H9 (cell line): ENCODE measurements around the gene GPRASP2. TPM values are rescaled to one million over a fixed set of nuclear protein-coding genes. Genes with fewer than 3 reads are reported as not detected.

Experiments
- DNase-seq: peaks from one replicate; pipeline ENCODE4 v3.0.0-alpha.2; 2017
- H2AFZ ChIP-seq: one replicate; pipeline ENCODE4 v1.6.1; 2013; ENCODE audit warnings: mild to moderate bottlenecking, low read length, control low read depth, moderate library complexity
- H2AK5ac ChIP-seq: 2 replicates; pipeline ENCODE4 v1.6.1; 2013; ENCODE audit warnings: low read length, control low read depth, mixed read lengths; ENCODE audit not compliant: insufficient read length
- H2BK120ac ChIP-seq: one replicate; pipeline ENCODE4 v1.6.1; 2013; ENCODE audit warnings: low read depth, mild to moderate bottlenecking, low read length, control low read depth, inconsistent platforms; ENCODE audit not compliant: poor library complexity, severe bottlenecking
- H2BK12ac ChIP-seq: 2 replicates; pipeline ENCODE4 v1.6.1; 2013; ENCODE audit warnings: low read length, control low read depth, mixed read lengths, low read depth; ENCODE audit not compliant: insufficient read length
- H2BK15ac ChIP-seq: 2 replicates; pipeline ENCODE4 v1.6.1; 2013; ENCODE audit warnings: low read depth, low read length, control low read depth
- H2BK20ac ChIP-seq: one replicate; pipeline ENCODE4 v1.6.1; 2013; ENCODE audit warnings: low read depth, mild to moderate bottlenecking, low read length, control low read depth, inconsistent platforms; ENCODE audit not compliant: poor library complexity, severe bottlenecking
- H2BK5ac ChIP-seq: 2 replicates; pipeline ENCODE4 v1.6.1; 2013; ENCODE audit warnings: low read length, control low read depth, mixed read lengths; ENCODE audit not compliant: insufficient read length
- H3K14ac ChIP-seq: 2 replicates; pipeline ENCODE4 v1.6.1; 2013; ENCODE audit warnings: low read length, control low read depth; ENCODE audit not compliant: insufficient read depth
- H3K18ac ChIP-seq: 2 replicates; pipeline ENCODE4 v1.6.1; 2013; ENCODE audit warnings: low read depth, mild to moderate bottlenecking, mixed read lengths, low read length, control low read depth; ENCODE audit not compliant: insufficient read length
- H3K23ac ChIP-seq: 2 replicates; pipeline ENCODE4 v1.6.1; 2013; ENCODE audit warnings: low read length, control low read depth, mixed read lengths, low read depth; ENCODE audit not compliant: insufficient read length
- H3K23me2 ChIP-seq: 2 replicates; pipeline ENCODE4 v1.6.1; 2013; ENCODE audit warnings: low read depth, mild to moderate bottlenecking, mixed read lengths, low read length, control low read depth; ENCODE audit not compliant: insufficient read length, poor library complexity, severe bottlenecking
- H3K27ac ChIP-seq: 2 replicates; pipeline ENCODE4 v1.5.1; 2013; ENCODE audit warnings: low read length, control low read depth, mixed read lengths, low read depth; ENCODE audit not compliant: insufficient read length
- H3K27me3 ChIP-seq: 2 replicates; pipeline ENCODE4 v1.6.1; 2013; ENCODE audit warnings: low read length, control low read depth, inconsistent platforms; ENCODE audit not compliant: insufficient read depth
- H3K4ac ChIP-seq: 2 replicates; pipeline ENCODE4 v1.6.1; 2013; ENCODE audit warnings: low read depth, mild to moderate bottlenecking, control low read depth, inconsistent platforms, low read length, moderate library complexity
- H3K4me1 ChIP-seq: 2 replicates; pipeline ENCODE4 v1.6.1; 2013; ENCODE audit warnings: low read length, control low read depth, inconsistent platforms; ENCODE audit not compliant: insufficient read depth
- H3K4me2 ChIP-seq: 2 replicates; pipeline ENCODE4 v1.6.1; 2013; ENCODE audit warnings: low read length, control low read depth, mixed read lengths; ENCODE audit not compliant: insufficient read length, insufficient read depth
- H3K56ac ChIP-seq: 2 replicates; pipeline ENCODE4 v1.6.1; 2013; ENCODE audit warnings: low read depth, mild to moderate bottlenecking, mixed read lengths, low read length, control low read depth; ENCODE audit not compliant: insufficient read length
- H3K79me1 ChIP-seq: 2 replicates; pipeline ENCODE4 v1.6.1; 2013; ENCODE audit warnings: low read depth, mild to moderate bottlenecking, moderate library complexity, low read length, control low read depth, inconsistent platforms; ENCODE audit not compliant: insufficient read depth, poor library complexity, severe bottlenecking
- H3K79me2 ChIP-seq: 2 replicates; pipeline ENCODE4 v1.6.1; 2013; ENCODE audit warnings: low read length, control low read depth, inconsistent platforms; ENCODE audit not compliant: insufficient read depth
- H3K9ac ChIP-seq: 2 replicates; pipeline ENCODE4 v1.6.1; 2013; ENCODE audit warnings: low read length, control low read depth, mixed read lengths; ENCODE audit not compliant: insufficient read length; ENCODE audit errors: extremely low read depth
- H3K9me3 ChIP-seq: one replicate; pipeline ENCODE4 v1.6.1; 2013; ENCODE audit warnings: low read depth, low read length, inconsistent platforms; ENCODE audit not compliant: control insufficient read depth
- H3T11ph ChIP-seq: one replicate; pipeline ENCODE4 v1.6.1; 2013; ENCODE audit warnings: mild to moderate bottlenecking, low read length, control low read depth, inconsistent platforms
- H4K20me1 ChIP-seq: one replicate; pipeline ENCODE4 v1.6.1; 2013; ENCODE audit not compliant: control insufficient read depth, insufficient read length, insufficient read depth
- H4K5ac ChIP-seq: 2 replicates; pipeline ENCODE4 v1.6.1; 2013; ENCODE audit warnings: low read depth, mild to moderate bottlenecking, mixed read lengths, low read length, control low read depth; ENCODE audit not compliant: insufficient read length
- H4K8ac ChIP-seq: replicated peaks from 2 replicates; pipeline ENCODE4 v1.6.1; 2013; ENCODE audit warnings: low read length, control low read depth, mixed read lengths, low read depth; ENCODE audit not compliant: insufficient read length
- H4K91ac ChIP-seq: 2 replicates; pipeline ENCODE4 v1.6.1; 2013; ENCODE audit warnings: low read depth, mild to moderate bottlenecking, moderate library complexity, mixed read lengths, low read length, control low read depth; ENCODE audit not compliant: insufficient read length
- H3K27ac Mint-ChIP-seq, 3 experiments: 2 replicates in 2 of 3; 3 replicates in 1 of 3; pipeline ENCODE4 v1.8.0; 2020 to 2021; ENCODE audit warnings: mixed read lengths in 3 of 3, mild to moderate bottlenecking in 1 of 3, moderate library complexity in 1 of 3
- H3K27me3 Mint-ChIP-seq: 2 replicates; pipeline ENCODE4 v1.8.0; 2021; ENCODE audit warnings: low read depth, mild to moderate bottlenecking, moderate library complexity, mixed read lengths
- H3K36me3 Mint-ChIP-seq, 3 experiments: 2 replicates in 2 of 3; 3 replicates in 1 of 3; pipeline ENCODE4 v1.8.0; 2020 to 2021; ENCODE audit warnings: low read depth in 3 of 3, mixed read lengths in 3 of 3; ENCODE audit not compliant: insufficient read depth in 1 of 3
- H3K4me1 Mint-ChIP-seq, 2 experiments: 2 replicates each; pipeline ENCODE4 v1.8.0; 2020; ENCODE audit warnings: mixed read lengths in 2 of 2
- H3K4me3 Mint-ChIP-seq, 2 experiments: 2 replicates in 1 of 2; 3 replicates in 1 of 2; pipeline ENCODE4 v1.8.0; 2020 to 2021; ENCODE audit warnings: mild to moderate bottlenecking in 2 of 2, mixed read lengths in 2 of 2, moderate library complexity in 1 of 2
- H3K9me3 Mint-ChIP-seq, 2 experiments: 2 replicates in 1 of 2; 3 replicates in 1 of 2; pipeline ENCODE4 v1.8.0; 2020; ENCODE audit warnings: mild to moderate bottlenecking in 2 of 2, mixed read lengths in 2 of 2, moderate library complexity in 1 of 2
- total RNA-seq: library from RNA; stranded (reverse); gene quantifications from 2 replicates; pipeline ENCODE4 v1.2.1, GENCODE V29; 2021
- TF ChIP-seq, protein P1 (sequence below): fragments of 200-600 bp; sonication (generic); conservative IDR thresholded peaks from 3 replicates; pipeline ENCODE4 v1.8.0; 2021; ENCODE audit warnings: antibody characterized with exemption, mild to moderate bottlenecking

The GPRASP2 gene
- total RNA-seq, 1 experiment from 2014 or later, result 14.2 TPM

DNA sequence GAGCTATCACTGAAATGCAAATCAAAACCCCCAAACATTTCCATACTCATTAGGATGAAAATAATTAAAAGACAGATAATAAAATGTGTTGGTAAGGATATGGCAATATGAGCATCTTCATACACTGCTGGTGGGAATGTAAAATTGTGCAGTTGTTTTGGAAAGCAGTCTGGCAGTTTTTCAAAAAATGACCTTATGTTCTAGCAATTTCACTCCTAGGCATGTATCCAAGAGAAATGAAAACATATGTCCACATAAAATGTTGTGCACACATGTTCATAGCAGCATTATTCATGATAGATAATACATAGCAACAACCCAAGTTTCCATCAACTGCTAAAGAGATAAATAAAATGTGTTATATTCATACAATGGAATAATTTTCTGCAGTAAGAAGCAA, 14.8 kb upstream of the GPRASP2 start:
- Histone ChIP-seq H3K4me1 (no peaks in the 10 kb centered on the region), H3K27ac (no peak overlapping the region), H2BK15ac (no peak overlapping the region), H3K23ac (no peak overlapping the region), H3T11ph (no peak overlapping the region), H2BK5ac (no peak overlapping the region), H3K27me3 (no peaks in the 10 kb centered on the region), H2BK120ac (no peak overlapping the region), H3K9me3 (peaks cover 21% of the 10 kb centered on the region), H3K79me1 (no peaks in the 10 kb centered on the region), H4K8ac (no peak overlapping the region), H3K9ac (no peak overlapping the region), H2AK5ac (no peak overlapping the region), H3K23me2 (no peaks in the 10 kb centered on the region), H2BK20ac (no peak overlapping the region), H3K56ac (no peak overlapping the region), H3K4ac (no peak overlapping the region), H4K5ac (no peak overlapping the region), H3K18ac (no peak overlapping the region), H4K91ac (no peak overlapping the region), H3K4me2 (no peak overlapping the region), H3K79me2 (no peaks in the 10 kb centered on the region), H2AFZ (no peak overlapping the region), H3K14ac (no peak overlapping the region), H4K20me1 (no peaks in the 10 kb centered on the region), H2BK12ac (no peak overlapping the region)
- peaks cover 65 to 68% of the 10 kb centered on the region in 2 experiments for H3K9me3 Mint-ChIP-seq
- H3K36me3 Mint-ChIP-seq, result no peaks in the 10 kb centered on the region; a peak in 3 of 7 replicates
- TF ChIP-seq, protein P1, sequence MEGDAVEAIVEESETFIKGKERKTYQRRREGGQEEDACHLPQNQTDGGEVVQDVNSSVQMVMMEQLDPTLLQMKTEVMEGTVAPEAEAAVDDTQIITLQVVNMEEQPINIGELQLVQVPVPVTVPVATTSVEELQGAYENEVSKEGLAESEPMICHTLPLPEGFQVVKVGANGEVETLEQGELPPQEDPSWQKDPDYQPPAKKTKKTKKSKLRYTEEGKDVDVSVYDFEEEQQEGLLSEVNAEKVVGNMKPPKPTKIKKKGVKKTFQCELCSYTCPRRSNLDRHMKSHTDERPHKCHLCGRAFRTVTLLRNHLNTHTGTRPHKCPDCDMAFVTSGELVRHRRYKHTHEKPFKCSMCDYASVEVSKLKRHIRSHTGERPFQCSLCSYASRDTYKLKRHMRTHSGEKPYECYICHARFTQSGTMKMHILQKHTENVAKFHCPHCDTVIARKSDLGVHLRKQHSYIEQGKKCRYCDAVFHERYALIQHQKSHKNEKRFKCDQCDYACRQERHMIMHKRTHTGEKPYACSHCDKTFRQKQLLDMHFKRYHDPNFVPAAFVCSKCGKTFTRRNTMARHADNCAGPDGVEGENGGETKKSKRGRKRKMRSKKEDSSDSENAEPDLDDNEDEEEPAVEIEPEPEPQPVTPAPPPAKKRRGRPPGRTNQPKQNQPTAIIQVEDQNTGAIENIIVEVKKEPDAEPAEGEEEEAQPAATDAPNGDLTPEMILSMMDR, result no peak
- DNase-seq, result no peak
- no peaks in the 10 kb centered on the region for H3K4me1 Mint-ChIP-seq
- H3K4me3 Mint-ChIP-seq, result no peak overlapping the region
- H3K27me3 Mint-ChIP-seq, result no peaks in the 10 kb centered on the region; the same call in 1 of the 2 replicates
- no peak overlapping the region for H3K27ac Mint-ChIP-seq
